HEK293T (cell line): ENCODE results near the gene LNP1.
"Not testable (repeated sequence)": the region's sequence is repeated elsewhere in the genome, so short reads cannot be mapped to it uniquely, and the experiment has no call there.

Experiments
- CTCF ChIA-PET: fragments of 350-600 bp; formaldehyde crosslinking; extraction: SDS; loops from one replicate; lab custom pipeline; 2021; ENCODE audit warnings: antibody characterized with exemption, inconsistent platforms; lab: Yijun Ruan, JAX
- POLR2A ChIA-PET: fragments of 350-600 bp; formaldehyde crosslinking; extraction: SDS; loops from one replicate; lab custom pipeline; 2020; ENCODE audit warnings: antibody characterized with exemption, inconsistent platforms; lab: Yijun Ruan, JAX
- DNase-seq: peaks from one replicate; pipeline ENCODE4 v3.0.0; 2012; ENCODE audit warnings: mixed read lengths; ENCODE audit errors: extremely low spot score
- ARNT ChIP-seq: fragments of 450-650 bp; IDR thresholded peaks from 2 replicates; pipeline ENCODE4 v1.6.1; 2017; ENCODE audit warnings: mild to moderate bottlenecking
- BHLHE40 ChIP-seq: fragments of 450-650 bp; IDR thresholded peaks from 2 replicates; pipeline ENCODE4 v1.6.1; 2016; ENCODE audit warnings: mild to moderate bottlenecking, moderate library complexity, borderline replicate concordance
- CTBP1 ChIP-seq: fragments of 450-650 bp; IDR thresholded peaks from 2 replicates; pipeline ENCODE4 v1.6.1; 2016; ENCODE audit warnings: borderline replicate concordance
- ELF4 ChIP-seq: fragments of 450-650 bp; IDR thresholded peaks from 2 replicates; pipeline ENCODE4 v1.6.1; 2017; ENCODE audit warnings: antibody characterized with exemption
- FOXA1 ChIP-seq: fragments of 450-650 bp; IDR thresholded peaks from 2 replicates; pipeline ENCODE4 v1.6.1; 2016; ENCODE audit warnings: mild to moderate bottlenecking
- FOXK2 ChIP-seq: fragments of 450-650 bp; IDR thresholded peaks from 2 replicates; pipeline ENCODE4 v1.6.1; 2016; ENCODE audit warnings: mild to moderate bottlenecking
- FOXM1 ChIP-seq: fragments of 450-650 bp; IDR thresholded peaks from 2 replicates; pipeline ENCODE4 v1.6.1; 2017; ENCODE audit warnings: mild to moderate bottlenecking, borderline replicate concordance
- HDGF ChIP-seq: fragments of 450-650 bp; IDR thresholded peaks from 2 replicates; pipeline ENCODE4 v1.6.1; 2017; ENCODE audit warnings: antibody characterized with exemption, borderline replicate concordance
- L3MBTL2 ChIP-seq: fragments of 450-650 bp; conservative IDR thresholded peaks from 2 replicates; pipeline ENCODE4 v1.6.1; 2016; ENCODE audit warnings: mild to moderate bottlenecking
- LEF1 ChIP-seq: fragments of 450-650 bp; IDR thresholded peaks from 2 replicates; pipeline ENCODE4 v1.6.1; 2017; ENCODE audit warnings: mild to moderate bottlenecking, borderline replicate concordance
- NFRKB ChIP-seq: fragments of 450-650 bp; IDR thresholded peaks from 2 replicates; pipeline ENCODE4 v1.6.1; 2016; ENCODE audit warnings: mild to moderate bottlenecking, moderate library complexity
- PKNOX1 ChIP-seq: fragments of 450-650 bp; IDR thresholded peaks from 2 replicates; pipeline ENCODE4 v1.6.1; 2016
- SP1 ChIP-seq: fragments of 450-650 bp; IDR thresholded peaks from 2 replicates; pipeline ENCODE4 v1.6.1; 2017
- SUZ12 ChIP-seq: fragments of 450-650 bp; IDR thresholded peaks from 2 replicates; pipeline ENCODE4 v1.6.1; 2016; ENCODE audit warnings: mild to moderate bottlenecking
- TARDBP ChIP-seq: fragments of 450-650 bp; IDR thresholded peaks from 2 replicates; pipeline ENCODE4 v1.6.1; 2016
- ZNF384 ChIP-seq: fragments of 450-650 bp; IDR thresholded peaks from 2 replicates; pipeline ENCODE4 v1.6.1; 2016

LNP1 gene

GRCh38 chr3:100470951-100471350 lies 69.6 kb downstream of the LNP1 start:
- no peak for DNase-seq
- POLR2A ChIA-PET, result no interaction called here
- no peak for TF ChIP-seq SUZ12
- CTCF ChIA-PET, result no interaction called here

- POLR2A ChIA-PET, result no interaction called here
- DNase-seq, result no peak
- CTCF ChIA-PET, result no interaction called here
- no peak for TF ChIP-seq BHLHE40
These were observed 70.1 kb downstream of the LNP1 start for GRCh38 chr3:100471444-100471843.

GRCh38 chr3:100477851-100478360 lies 76.6 kb downstream of the LNP1 start:
- CTCF ChIA-PET, DNase-seq, POLR2A ChIA-PET: not testable (repeated sequence)

GRCh38 chr3:100478521-100478920 lies 77.2 kb downstream of the LNP1 start:
- POLR2A ChIA-PET, DNase-seq, CTCF ChIA-PET: not testable (repeated sequence)

GRCh38 chr3:100480081-100480480 lies 78.7 kb downstream of the LNP1 start:
- ChIA-PET POLR2A (no interaction called here), CTCF (interaction anchor here (1.4 kb wide), 1 partner anchor 111 kb away, joined by 3 read pairs; no protein-coding TSS in a partner anchor)
- no peak for DNase-seq
- TF ChIP-seq HDGF (no peak), FOXA1 (no peak), PKNOX1 (no peak), SP1 (no peak), TARDBP (no peak), CTBP1 (no peak), SUZ12 (no peak), LEF1 (no peak)

- POLR2A ChIA-PET, result no interaction called here
- TF ChIP-seq LEF1 (no peak), SP1 (no peak), NFRKB (no peak), CTBP1 (no peak), ZNF384 (no peak)
- DNase-seq, result no peak
- CTCF ChIA-PET, result interaction anchor here (0.6 kb wide), 1 partner anchor 1458 kb away, joined by 3 read pairs; no protein-coding TSS in a partner anchor
These were observed 80.8 kb downstream of the LNP1 start for GRCh38 chr3:100482176-100482575.

- ChIA-PET POLR2A (no interaction called here), CTCF (no interaction called here)
- TF ChIP-seq L3MBTL2 (no peak), ARNT (no peak), LEF1 (no peak), FOXA1 (no peak), PKNOX1 (no peak), BHLHE40 (no peak), ZNF384 (no peak), FOXK2 (no peak), SUZ12 (no peak), ELF4 (no peak), NFRKB (no peak), CTBP1 (no peak), SP1 (no peak)
- no peak for DNase-seq
These were observed 82.2 kb downstream of the LNP1 start for GRCh38 chr3:100483529-100483928.

- CTCF ChIA-PET, result no interaction called here
- no peak for TF ChIP-seq SUZ12
- TF ChIP-seq LEF1, result no peak
- no peak for TF ChIP-seq ZNF384
- no peak for TF ChIP-seq ELF4
- TF ChIP-seq FOXK2, result no peak
- DNase-seq, result no peak
- POLR2A ChIA-PET, result no interaction called here
These were observed 85.5 kb downstream of the LNP1 start for GRCh38 chr3:100486808-100487207.

GRCh38 chr3:100489118-100489517 lies 87.8 kb downstream of the LNP1 start:
- ChIA-PET CTCF (interaction anchor here (0.6 kb wide), 1 partner anchor 102 kb away, joined by 3 read pairs; no protein-coding TSS in a partner anchor), POLR2A (no interaction called here)
- DNase-seq, result no peak
- TF ChIP-seq SUZ12, result no peak
- no peak for TF ChIP-seq LEF1
- TF ChIP-seq FOXK2, result no peak
- no peak for TF ChIP-seq ARNT
- no peak for TF ChIP-seq HDGF
- TF ChIP-seq ELF4, result no peak
- no peak for TF ChIP-seq FOXM1
- no peak for TF ChIP-seq TARDBP
- TF ChIP-seq CTBP1, result no peak
- TF ChIP-seq SP1, result no peak
- TF ChIP-seq ZNF384, result no peak
- TF ChIP-seq NFRKB, result no peak
- TF ChIP-seq PKNOX1, result no peak
